Vagina (tissue), 2 donors: ENCODE data around the gene PINK1. TPM values are rescaled to one million over a fixed set of nuclear protein-coding genes. Genes with fewer than 3 reads are reported as not detected.

Experiments
- DNase-seq, 2 donors: peaks; one replicate each; pipeline ENCODE4 v3.0.0-alpha.2; 2017; ENCODE audit errors: extremely low spot score in 2 of 2
- H3K27ac ChIP-seq: fragments of 200-600 bp; sonication (generic); one replicate; pipeline ENCODE4 v1.5.1; 2019
- H3K27me3 ChIP-seq: fragments of 200-600 bp; sonication (generic); one replicate; pipeline ENCODE4 v1.5.1; 2019
- H3K36me3 ChIP-seq, 2 donors: fragments of 200-600 bp; sonication (generic); one replicate each; pipeline ENCODE4 v1.5.1; 2017 to 2019
- H3K4me1 ChIP-seq: fragments of 200-600 bp; sonication (generic); one replicate; pipeline ENCODE4 v1.5.1; 2019
- H3K4me3 ChIP-seq, 2 donors: fragments of 200-600 bp; sonication (generic); 1 replicate in 1 of 2; 2 replicates in 1 of 2; pipeline ENCODE4 v1.5.1; 2016 to 2019
- H3K9me3 ChIP-seq: fragments of 200-600 bp; sonication (generic); one replicate; pipeline ENCODE4 v1.5.1; 2019
- POLR2A ChIP-seq, 2 donors: fragments of 450-650 bp; IDR thresholded peaks; one replicate each; pipeline ENCODE4 v1.6.1; 2017; ENCODE audit warnings: antibody characterized with exemption in 2 of 2, mild to moderate bottlenecking in 2 of 2, moderate library complexity in 2 of 2
- POLR2AphosphoS5 ChIP-seq, 2 donors: sonication (generic); formaldehyde crosslinking; IDR thresholded peaks; one replicate each; pipeline ENCODE4 v1.9.0; 2017; ENCODE audit warnings: antibody characterized with exemption in 2 of 2, mild to moderate bottlenecking in 2 of 2, low read depth in 1 of 2; ENCODE audit not compliant: insufficient read depth in 1 of 2
- intact Hi-C: fragments of 100-400 bp; cut with DNase I; formaldehyde crosslinking; loops from one replicate; pipeline ENCODE4 v1.15.1; 2023
- total RNA-seq: library from RNA; depleted of rRNA; stranded (reverse); fragments of >200 nt; gene quantifications from one replicate; pipeline ENCODE4 v1.2.3, GENCODE V29; 2016
- TF ChIP-seq, protein P1 (sequence below), 3 experiments: fragments of 450-650 bp in 2 of 3; fragments of 200-600 bp in 1 of 3; sonication (generic) in 1 of 3; IDR thresholded peaks; one replicate each; pipeline ENCODE4 v1.5.1; 2017 to 2019; ENCODE audit warnings: antibody characterized with exemption in 3 of 3, mild to moderate bottlenecking in 2 of 3, moderate library complexity in 2 of 3

Gene PINK1
- total RNA-seq, 1 donor from 2014 or later, result 113 TPM

DNA sequence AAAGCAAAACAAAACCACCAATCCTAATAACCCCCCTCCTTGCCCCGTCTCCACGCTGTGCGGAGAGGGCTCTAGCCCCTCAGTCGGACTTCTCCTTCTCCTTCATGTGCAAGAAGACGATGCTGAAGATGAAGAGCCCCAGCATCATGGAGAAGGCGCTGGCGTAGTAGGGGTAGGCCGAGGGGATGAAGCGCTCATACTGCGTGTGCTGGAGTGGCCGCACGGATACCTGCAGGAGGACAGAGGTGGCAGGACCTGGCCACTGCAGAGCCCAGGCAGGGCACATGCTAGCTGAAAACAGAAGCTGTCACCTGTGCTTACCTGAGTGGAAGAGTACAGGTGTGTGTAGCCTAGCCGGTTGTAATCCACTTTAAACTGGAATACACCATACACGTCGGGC is 19.0 kb downstream of the PINK1 start:
- Histone ChIP-seq H3K9me3 (no peaks in the 10 kb centered on the region), H3K4me3 (no peak overlapping the region), H3K4me1 (no peaks in the 10 kb centered on the region), H3K27me3 (no peaks in the 10 kb centered on the region), H3K36me3 (peaks cover 0 to 94% of the 10 kb centered on the region in 2 donors), H3K27ac (no peak overlapping the region)
- TF ChIP-seq POLR2A (IDR thresholded peaks at IDR 0.05) (no peak), POLR2AphosphoS5 (IDR thresholded peaks at IDR 0.05; ENCODE audit: insufficient read depth in 1 of 2, low read depth in 1 of 2) (no peak)
- TF ChIP-seq, protein P1, sequence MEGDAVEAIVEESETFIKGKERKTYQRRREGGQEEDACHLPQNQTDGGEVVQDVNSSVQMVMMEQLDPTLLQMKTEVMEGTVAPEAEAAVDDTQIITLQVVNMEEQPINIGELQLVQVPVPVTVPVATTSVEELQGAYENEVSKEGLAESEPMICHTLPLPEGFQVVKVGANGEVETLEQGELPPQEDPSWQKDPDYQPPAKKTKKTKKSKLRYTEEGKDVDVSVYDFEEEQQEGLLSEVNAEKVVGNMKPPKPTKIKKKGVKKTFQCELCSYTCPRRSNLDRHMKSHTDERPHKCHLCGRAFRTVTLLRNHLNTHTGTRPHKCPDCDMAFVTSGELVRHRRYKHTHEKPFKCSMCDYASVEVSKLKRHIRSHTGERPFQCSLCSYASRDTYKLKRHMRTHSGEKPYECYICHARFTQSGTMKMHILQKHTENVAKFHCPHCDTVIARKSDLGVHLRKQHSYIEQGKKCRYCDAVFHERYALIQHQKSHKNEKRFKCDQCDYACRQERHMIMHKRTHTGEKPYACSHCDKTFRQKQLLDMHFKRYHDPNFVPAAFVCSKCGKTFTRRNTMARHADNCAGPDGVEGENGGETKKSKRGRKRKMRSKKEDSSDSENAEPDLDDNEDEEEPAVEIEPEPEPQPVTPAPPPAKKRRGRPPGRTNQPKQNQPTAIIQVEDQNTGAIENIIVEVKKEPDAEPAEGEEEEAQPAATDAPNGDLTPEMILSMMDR (IDR thresholded peaks at IDR 0.05), result no peak
- intact Hi-C loops, result no loop called here
- no peak for DNase-seq

DNA sequence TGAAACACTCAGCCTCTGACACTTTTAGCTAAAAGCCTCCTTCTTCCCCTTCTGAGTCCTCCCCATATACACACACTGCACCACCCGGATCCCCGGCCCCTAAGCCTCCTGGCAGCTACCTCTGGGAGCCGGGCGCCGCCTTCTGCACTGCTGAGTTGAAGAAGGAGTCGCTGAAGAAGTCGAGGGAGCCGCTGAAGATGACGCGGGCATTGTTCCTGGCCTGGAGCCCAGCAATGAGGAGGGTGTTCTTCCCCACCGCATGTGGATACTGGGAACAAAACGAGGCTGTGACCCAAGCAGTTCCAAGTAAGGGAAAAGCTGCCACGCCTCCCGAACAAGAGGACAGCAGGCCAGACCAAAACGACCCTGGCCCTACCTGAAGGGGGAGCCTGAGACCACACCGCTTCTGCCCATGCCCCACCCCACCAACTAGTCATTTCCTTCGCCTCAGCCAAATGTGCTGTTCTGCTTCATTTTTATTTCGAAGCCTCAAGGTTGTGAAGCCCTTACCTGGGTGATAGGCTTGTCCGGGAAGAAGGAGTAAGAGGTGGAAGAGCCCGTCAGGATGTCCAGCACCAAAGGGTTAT is 20.9 kb downstream of the PINK1 start:
- no peak overlapping the region for H3K4me3 ChIP-seq
- TF ChIP-seq POLR2AphosphoS5 (IDR thresholded peaks at IDR 0.05; ENCODE audit: insufficient read depth in 1 of 2, low read depth in 1 of 2) (no peak), POLR2A (IDR thresholded peaks at IDR 0.05) (no peak)
- TF ChIP-seq, protein P1 (IDR thresholded peaks at IDR 0.05), result no peak
- H3K27me3 ChIP-seq, result no peaks in the 10 kb centered on the region
- H3K36me3 ChIP-seq, result peaks cover 0 to 82% of the 10 kb centered on the region in 2 donors
- intact Hi-C loops, result no loop called here
- H3K27ac ChIP-seq, result no peak overlapping the region
- peaks cover 5% of the 10 kb centered on the region for H3K4me1 ChIP-seq
- DNase-seq, result no peak
- H3K9me3 ChIP-seq, result no peaks in the 10 kb centered on the region

DNA sequence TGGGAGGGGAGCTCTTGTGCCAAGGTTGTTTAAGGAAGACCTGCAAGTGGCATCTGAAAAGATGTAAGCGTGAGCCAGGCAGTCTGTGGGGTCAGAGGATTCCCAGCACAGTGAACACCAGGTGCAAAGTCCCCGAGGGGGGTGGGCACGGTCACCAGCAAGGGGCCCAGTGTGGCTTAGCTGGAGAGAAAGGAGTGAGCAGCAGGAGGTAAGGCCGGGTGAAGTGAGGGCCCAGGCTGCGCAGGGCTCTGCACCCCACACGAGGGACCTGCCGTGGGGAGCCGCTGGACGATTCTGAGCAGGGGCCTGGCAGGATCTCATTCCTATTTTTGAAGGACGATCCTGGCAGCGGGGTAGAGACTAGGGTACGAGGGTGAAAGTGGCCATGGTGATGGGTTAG is 23.8 kb downstream of the PINK1 start:
- H3K4me3 ChIP-seq, result no peak overlapping the region
- no peak overlapping the region for H3K27ac ChIP-seq
- intact Hi-C loops, result no loop called here
- peaks cover 0 to 59% of the 10 kb centered on the region in 2 donors for H3K36me3 ChIP-seq
- no peaks in the 10 kb centered on the region for H3K27me3 ChIP-seq
- TF ChIP-seq POLR2AphosphoS5 (IDR thresholded peaks at IDR 0.05; ENCODE audit: insufficient read depth in 1 of 2, low read depth in 1 of 2) (no peak), POLR2A (IDR thresholded peaks at IDR 0.05) (no peak)
- TF ChIP-seq, protein P1 (IDR thresholded peaks at IDR 0.05), result no peak
- H3K9me3 ChIP-seq, result no peaks in the 10 kb centered on the region
- H3K4me1 ChIP-seq, result peaks cover 25% of the 10 kb centered on the region
- no peak for DNase-seq

DNA sequence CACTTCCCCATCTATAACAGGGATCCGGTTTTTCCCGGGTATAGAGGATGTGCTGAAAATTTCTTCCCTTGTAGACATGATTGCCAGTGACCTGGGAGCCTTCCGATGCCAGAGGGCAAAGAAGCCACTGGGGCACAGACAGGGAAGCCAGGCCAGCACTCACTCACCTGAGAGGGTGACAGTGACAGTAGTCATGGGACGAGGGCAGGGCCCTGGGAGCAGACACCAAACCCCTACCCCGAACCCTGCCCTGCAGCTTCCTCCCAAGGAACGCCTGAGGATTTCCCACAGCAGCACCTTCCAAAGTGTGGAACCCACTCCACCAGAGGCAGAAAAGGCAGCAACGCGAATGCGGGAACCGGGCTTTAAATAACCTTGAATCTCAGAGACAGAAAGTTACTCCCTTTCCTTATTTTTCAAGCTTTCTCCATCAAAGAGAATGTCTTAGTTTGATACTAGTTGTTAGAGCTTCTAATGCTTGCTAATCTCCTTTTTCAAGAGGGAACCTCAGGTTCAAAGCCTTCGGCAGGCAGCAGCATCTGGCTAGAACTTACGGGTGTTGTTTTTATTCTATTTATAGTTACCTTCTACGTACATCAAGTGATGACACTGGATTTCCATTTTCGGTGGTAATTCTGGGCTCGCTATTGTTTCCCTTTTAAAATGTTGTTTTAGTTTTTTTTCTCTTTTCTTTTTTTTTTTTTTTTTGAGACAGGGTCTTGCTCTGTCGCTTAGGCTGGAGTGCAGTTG is 25.1 kb downstream of the PINK1 start:
- Histone ChIP-seq H3K9me3 (no peaks in the 10 kb centered on the region), H3K27ac (no peak overlapping the region), H3K36me3 (peaks cover 0 to 46% of the 10 kb centered on the region in 2 donors), H3K27me3 (no peaks in the 10 kb centered on the region), H3K4me1 (peaks cover 30% of the 10 kb centered on the region), H3K4me3 (no peak overlapping the region)
- no peak for TF ChIP-seq POLR2AphosphoS5 (IDR thresholded peaks at IDR 0.05; ENCODE audit: insufficient read depth in 1 of 2, low read depth in 1 of 2)
- TF ChIP-seq POLR2A (IDR thresholded peaks at IDR 0.05), result no peak
- TF ChIP-seq, protein P1 (IDR thresholded peaks at IDR 0.05), result no peak
- no peak for DNase-seq
- intact Hi-C loops, result no loop called here

DNA sequence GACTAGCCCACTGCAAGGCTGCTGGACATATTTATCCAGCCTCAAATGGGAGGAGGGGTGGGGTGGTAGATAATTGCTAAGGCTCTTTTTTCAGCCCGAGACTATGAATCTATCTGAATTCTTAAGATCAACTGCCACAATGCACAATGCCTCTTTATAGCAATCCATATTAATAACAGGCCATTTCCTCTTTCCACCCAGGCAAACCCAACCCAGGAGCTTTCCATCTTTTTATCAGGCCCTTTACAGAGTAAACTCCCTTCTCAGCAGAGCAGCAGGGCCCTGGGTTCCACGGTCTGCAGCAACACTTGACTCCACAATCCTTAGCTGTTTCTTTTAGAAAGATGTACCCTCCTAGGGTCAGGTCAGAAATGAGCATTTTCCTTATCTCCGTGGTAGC is 27.1 kb downstream of the PINK1 start:
- Histone ChIP-seq H3K27ac (peak overlapping the region; percentile 29), H3K27me3 (no peaks in the 10 kb centered on the region), H3K4me1 (peaks cover 34% of the 10 kb centered on the region), H3K9me3 (no peaks in the 10 kb centered on the region), H3K4me3 (peak overlapping the region; percentile 97), H3K36me3 (peaks cover 0 to 25% of the 10 kb centered on the region in 2 donors)
- TF ChIP-seq POLR2A (IDR thresholded peaks at IDR 0.05), result no peak
- TF ChIP-seq, protein P1 (IDR thresholded peaks at IDR 0.05), result no peak
- no peak for TF ChIP-seq POLR2AphosphoS5 (IDR thresholded peaks at IDR 0.05; ENCODE audit: insufficient read depth in 1 of 2, low read depth in 1 of 2)
- intact Hi-C loops, result no loop called here
- no peak for DNase-seq
